Body of pancreas (tissue), 4 donors: ENCODE results near the gene SLC1A2. TPM values are rescaled to one million over a fixed set of nuclear protein-coding genes. Genes with fewer than 3 reads are reported as not detected.

Source experiments
- ATAC-seq: fragments of 150-250 bp; one replicate; pipeline ENCODE4 v1.9.1; 2016
- DNase-seq, 4 donors: peaks; one replicate each; pipeline ENCODE4 v3.0.0-alpha.2; 2019
- H3K27ac ChIP-seq, 4 donors: fragments of 200-600 bp; sonication (generic); 1 replicate in 3 of 4; 2 replicates in 1 of 4; pipeline versions ENCODE4 v1.5.1 to v1.6.1; 2016 to 2019; ENCODE audit warnings: mild to moderate bottlenecking in 1 of 4, mixed read lengths in 1 of 4, moderate library complexity in 1 of 4
- H3K27me3 ChIP-seq, 2 donors: fragments of 200-600 bp; sonication (generic); one replicate each; pipeline ENCODE4 v1.6.0; 2016; ENCODE audit warnings: mild to moderate bottlenecking in 1 of 2
- H3K36me3 ChIP-seq, 2 donors: fragments of 200-600 bp; sonication (generic); replicated peaks in 1 of 2; 2 replicates each; pipeline ENCODE4 v1.5.1; 2016; ENCODE audit warnings: low read depth in 2 of 2; ENCODE audit not compliant: insufficient read depth in 1 of 2
- H3K4me1 ChIP-seq: fragments of 200-600 bp; sonication (generic); one replicate; pipeline ENCODE4 v1.6.0; 2016
- H3K4me3 ChIP-seq, 2 donors: fragments of 200-600 bp; sonication (generic); 1 replicate in 1 of 2; 2 replicates in 1 of 2; pipeline ENCODE4 v1.5.1; 2016 to 2019
- H3K9me3 ChIP-seq, 3 donors: fragments of 200-600 bp; sonication (generic); 1 replicate in 2 of 3; 2 replicates in 1 of 3; pipeline ENCODE4 v1.5.1; 2016
- CTCF ChIP-seq, 7 experiments: fragments of 450-650 bp in 4 of 7; fragments of 200-600 bp in 3 of 7; sonication (generic) in 3 of 7; IDR thresholded peaks; one replicate each; pipeline ENCODE4 v1.5.1; 2016 to 2019; ENCODE audit warnings: antibody characterized with exemption in 7 of 7
- POLR2A ChIP-seq, 3 donors: fragments of 450-650 bp; IDR thresholded peaks; one replicate each; pipeline ENCODE4 v1.6.1; 2016; ENCODE audit warnings: antibody characterized with exemption in 3 of 3, mild to moderate bottlenecking in 2 of 3
- WGBS, 2 donors: methylation state at CpG; one replicate each; pipeline ENCODE4 v1.1.5; 2017; 5-methylcytosine and 5-hydroxymethylcytosine counted together
- intact Hi-C: fragments of 100-400 bp; cut with DNase I; formaldehyde crosslinking; loops from one replicate; pipeline ENCODE4 v1.15.1; 2023
- total RNA-seq, 2 donors: library from RNA; depleted of rRNA; stranded (reverse); fragments of >200 nt; gene quantifications; one replicate each; pipeline ENCODE4 v1.1.0, GENCODE V29; 2016

Gene SLC1A2
- total RNA-seq, 2 donors from 2014 or later, result 23.1 to 73.7 TPM

GRCh38 chr11:35275786-35276170 lies 143.6 kb downstream of the SLC1A2 start:
- H3K36me3 ChIP-seq, result no peaks in the 10 kb centered on the region
- ATAC-seq, result peak; percentile 22
- peaks cover 57% of the 10 kb centered on the region for H3K4me1 ChIP-seq
- no peak overlapping the region for H3K4me3 ChIP-seq
- intact Hi-C loops, result no loop called here
- 18 to 32% methylated on average over 1 of the region's 1 CpG for WGBS, 2 donors
- peak overlapping the region; percentile 78 to 97 (median 90) for H3K27ac ChIP-seq
- DNase-seq, result no peak
- TF ChIP-seq CTCF (IDR thresholded peaks at IDR 0.05) (no peak), POLR2A (IDR thresholded peaks at IDR 0.05) (no peak)
- H3K27me3 ChIP-seq, result no peaks in the 10 kb centered on the region
- H3K9me3 ChIP-seq, result no peaks in the 10 kb centered on the region

- Histone ChIP-seq H3K27ac (peak overlapping the region; percentile 78 to 97 (median 90)), H3K4me1 (peaks cover 64% of the 10 kb centered on the region), H3K27me3 (no peaks in the 10 kb centered on the region), H3K36me3 (no peaks in the 10 kb centered on the region), H3K4me3 (no peak overlapping the region), H3K9me3 (no peaks in the 10 kb centered on the region)
- peak in 4 of 7 experiments; percentile 14 to 39 (median 32) for TF ChIP-seq CTCF (IDR thresholded peaks at IDR 0.05)
- peak in 1 of 3 donors; percentile 19 for TF ChIP-seq POLR2A (IDR thresholded peaks at IDR 0.05)
- ATAC-seq (peak; percentile 92), DNase-seq (peak; percentile 91 to 98 (median 94))
- 22% methylated on average over 6 of the region's 6 CpGs for WGBS, 2 donors
- intact Hi-C loops, result no loop called here
Observed at GRCh38 chr11:35274909-35275785, 144.2 kb downstream of the SLC1A2 start.

GRCh38 chr11:35272391-35272902 lies 146.9 kb downstream of the SLC1A2 start:
- Histone ChIP-seq H3K36me3 (no peaks in the 10 kb centered on the region), H3K4me1 (peaks cover 63% of the 10 kb centered on the region), H3K4me3 (no peak overlapping the region), H3K27me3 (no peaks in the 10 kb centered on the region), H3K9me3 (no peaks in the 10 kb centered on the region), H3K27ac (peak overlapping the region in 1 of 4 donors; percentile 91)
- ATAC-seq (no peak), DNase-seq (no peak)
- WGBS, 2 donors, result 87 to 88% methylated on average over 5 of the region's 5 CpGs
- intact Hi-C loops, result no loop called here
- no peak for TF ChIP-seq CTCF (IDR thresholded peaks at IDR 0.05)
- no peak for TF ChIP-seq POLR2A (IDR thresholded peaks at IDR 0.05)

- TF ChIP-seq CTCF (IDR thresholded peaks at IDR 0.05) (no peak), POLR2A (IDR thresholded peaks at IDR 0.05) (no peak)
- ATAC-seq, result no peak
- DNase-seq, result no peak
- Histone ChIP-seq H3K4me1 (peaks cover 61% of the 10 kb centered on the region), H3K36me3 (no peaks in the 10 kb centered on the region), H3K27ac (no peak overlapping the region), H3K4me3 (no peak overlapping the region), H3K27me3 (no peaks in the 10 kb centered on the region), H3K9me3 (no peaks in the 10 kb centered on the region)
- intact Hi-C loops, result no loop called here
- 87 to 99% methylated on average over 3 of the region's 3 CpGs for WGBS, 2 donors
Observed at GRCh38 chr11:35271031-35271430, 148.3 kb downstream of the SLC1A2 start.
